H1 (cell line): ENCODE results near the gene KCNJ12. TPM values are rescaled to one million over a fixed set of nuclear protein-coding genes. Genes with fewer than 3 reads are reported as not detected.

Source experiments
- CTCF ChIA-PET: fragments of 300-600 bp; sonication (Branson Sonifier 250); formaldehyde crosslinking; loops from one replicate; lab custom pipeline; 2021; ENCODE audit not compliant: partially characterized antibody; lab: Charles Lee
- POLR2A ChIA-PET: fragments of 300-600 bp; sonication (Branson Sonifier 250); formaldehyde crosslinking; loops from one replicate; lab custom pipeline; 2021; ENCODE audit warnings: inconsistent platforms; ENCODE audit not compliant: partially characterized antibody; lab: Charles Lee
- DNase-seq, 2 experiments: peaks; one replicate each; pipeline versions ENCODE4 v3.0.0 to v3.0.0-alpha.2; 2010 to 2022; ENCODE audit warnings: low spot score in 2 of 2, low read depth in 1 of 2, mixed read lengths in 1 of 2
- FAIRE-seq: peaks from 2 replicates; lab custom pipeline; 2011; peaks lifted over from hg19 to GRCh38; lab: Jason Lieb, UNC
- H2AFZ ChIP-seq: 2 replicates; pipeline ENCODE4 v1.8.1; 2012; ENCODE audit warnings: low read length, inconsistent platforms
- H2AK5ac ChIP-seq: 2 replicates; pipeline ENCODE4 v1.6.1; 2013; ENCODE audit warnings: low read depth, low read length
- H2BK120ac ChIP-seq: replicated peaks from 2 replicates; pipeline ENCODE3; 2013; ENCODE audit warnings: low read depth, low read length, inconsistent platforms
- H2BK12ac ChIP-seq: 2 replicates; pipeline ENCODE4 v1.6.1; 2013; ENCODE audit warnings: low read depth, low read length
- H2BK15ac ChIP-seq: 2 replicates; pipeline ENCODE4 v1.6.1; 2013; ENCODE audit warnings: low read length
- H2BK20ac ChIP-seq: 2 replicates; pipeline ENCODE4 v1.6.1; 2013; ENCODE audit warnings: low read length
- H2BK5ac ChIP-seq: 2 replicates; pipeline ENCODE4 v1.6.1; 2013; ENCODE audit warnings: low read depth, low read length
- H3K14ac ChIP-seq: 2 replicates; pipeline ENCODE4 v1.6.1; 2013; ENCODE audit warnings: inconsistent platforms; ENCODE audit not compliant: insufficient read length
- H3K18ac ChIP-seq: 2 replicates; pipeline ENCODE4 v1.6.1; 2013; ENCODE audit warnings: low read length; ENCODE audit errors: extremely low read depth
- H3K23ac ChIP-seq: 2 replicates; pipeline ENCODE4 v1.6.1; 2013; ENCODE audit warnings: inconsistent platforms; ENCODE audit not compliant: insufficient read length
- H3K23me2 ChIP-seq: 2 replicates; pipeline ENCODE4 v1.6.1; 2013; ENCODE audit warnings: low read depth, low read length
- H3K27ac ChIP-seq: 2 replicates; pipeline ENCODE4 v1.6.1; 2011; ENCODE audit warnings: low read depth, low read length, inconsistent platforms
- H3K27me3 ChIP-seq, 4 experiments: replicated peaks in 1 of 4; 1 replicate in 1 of 4; 2 replicates in 3 of 4; pipeline versions ENCODE4 v1.6.1 to v1.8.1; 2011 to 2013; ENCODE audit warnings: low read length in 3 of 4, mild to moderate bottlenecking in 3 of 4, inconsistent platforms in 2 of 4, mixed read lengths in 2 of 4, moderate library complexity in 1 of 4; ENCODE audit not compliant: control insufficient read depth in 3 of 4, insufficient read depth in 3 of 4; ENCODE audit errors: extremely low read depth in 1 of 4
- H3K36me3 ChIP-seq, 4 experiments: 2 replicates each; pipeline versions ENCODE4 v1.6.1 to v1.8.1; 2011 to 2013; ENCODE audit warnings: mild to moderate bottlenecking in 4 of 4, low read length in 3 of 4, moderate library complexity in 2 of 4, control low read depth in 1 of 4, inconsistent platforms in 1 of 4; ENCODE audit not compliant: insufficient read depth in 4 of 4, control insufficient read depth in 2 of 4
- H3K4ac ChIP-seq: replicated peaks from 2 replicates; pipeline ENCODE3; 2013; ENCODE audit warnings: low read length, low read depth, mixed read lengths, inconsistent platforms; ENCODE audit not compliant: insufficient read length
- H3K4me1 ChIP-seq, 4 experiments: replicated peaks in 1 of 4; 1 replicate in 1 of 4; 2 replicates in 3 of 4; pipeline versions ENCODE4 v1.6.1 to v1.8.1; 2011 to 2013; ENCODE audit warnings: low read length in 3 of 4, inconsistent platforms in 2 of 4, mixed read lengths in 1 of 4; ENCODE audit not compliant: insufficient read depth in 4 of 4, control insufficient read depth in 3 of 4
- H3K4me2 ChIP-seq, 2 experiments: 2 replicates each; pipeline versions ENCODE4 v1.6.1 to v1.8.1; 2011 to 2013; ENCODE audit warnings: low read depth in 2 of 2, low read length in 2 of 2, control low read depth in 1 of 2, inconsistent platforms in 1 of 2, mild to moderate bottlenecking in 1 of 2; ENCODE audit not compliant: insufficient read depth in 1 of 2
- H3K4me3 ChIP-seq, 4 experiments: fragments of 200-600, 300-600 bp in 1 of 4; sonication (generic), shearing (Covaris generic), sonication (Bioruptor Twin) in 1 of 4; 2 replicates each; pipeline versions ENCODE4 v1.5.1 to v1.8.1; 2011 to 2016; ENCODE audit warnings: low read length in 4 of 4, low read depth in 3 of 4, control low read depth in 2 of 4, inconsistent platforms in 2 of 4, mild to moderate bottlenecking in 2 of 4, mixed read lengths in 1 of 4, moderate library complexity in 1 of 4; ENCODE audit not compliant: insufficient read depth in 2 of 4; ENCODE audit errors: extremely low read depth in 1 of 4
- H3K56ac ChIP-seq: replicated peaks from 2 replicates; pipeline ENCODE3; 2013; ENCODE audit warnings: low read depth, mild to moderate bottlenecking, mixed read lengths, low read length, inconsistent platforms; ENCODE audit not compliant: insufficient read length
- H3K79me1 ChIP-seq: 2 replicates; pipeline ENCODE4 v1.6.1; 2013; ENCODE audit warnings: low read depth, low read length, control low read depth
- H3K79me2 ChIP-seq, 2 experiments: 2 replicates each; pipeline versions ENCODE4 v1.6.1 to v1.8.1; 2012 to 2013; ENCODE audit warnings: low read length in 2 of 2, mild to moderate bottlenecking in 2 of 2, inconsistent platforms in 1 of 2; ENCODE audit not compliant: insufficient read depth in 2 of 2, control insufficient read depth in 1 of 2
- H3K9ac ChIP-seq, 4 experiments: replicated peaks in 1 of 4; 1 replicate in 1 of 4; 2 replicates in 3 of 4; pipeline versions ENCODE4 v1.6.1 to v1.8.1; 2011 to 2013; ENCODE audit warnings: low read depth in 3 of 4, low read length in 3 of 4, control low read depth in 2 of 4, mild to moderate bottlenecking in 2 of 4, moderate library complexity in 2 of 4, inconsistent platforms in 1 of 4; ENCODE audit errors: extremely low read depth in 1 of 4
- H3K9me3 ChIP-seq, 2 experiments: 2 replicates each; pipeline versions ENCODE4 v1.6.1 to v1.8.1; 2012 to 2013; ENCODE audit warnings: mild to moderate bottlenecking in 2 of 2, moderate library complexity in 2 of 2, control low read depth in 1 of 2, inconsistent platforms in 1 of 2, low read depth in 1 of 2, low read length in 1 of 2, mixed read lengths in 1 of 2; ENCODE audit not compliant: insufficient read depth in 2 of 2
- H4K20me1 ChIP-seq, 2 experiments: replicated peaks in 1 of 2; 2 replicates each; pipeline versions ENCODE3 to v1.8.1; 2011 to 2013; ENCODE audit warnings: inconsistent platforms in 2 of 2, low read length in 2 of 2, mild to moderate bottlenecking in 1 of 2; ENCODE audit not compliant: insufficient read depth in 2 of 2, control insufficient read depth in 1 of 2
- H4K5ac ChIP-seq: 2 replicates; pipeline ENCODE4 v1.6.1; 2013; ENCODE audit warnings: low read length, low read depth, mixed read lengths, inconsistent platforms; ENCODE audit not compliant: insufficient read length
- H4K8ac ChIP-seq: 2 replicates; pipeline ENCODE4 v1.8.0; 2013; ENCODE audit warnings: mild to moderate bottlenecking, moderate library complexity, low read length, inconsistent platforms; ENCODE audit not compliant: insufficient read depth; ENCODE audit errors: extremely low read depth
- H4K91ac ChIP-seq: replicated peaks from 2 replicates; pipeline ENCODE3; 2013; ENCODE audit warnings: low read length, mixed read lengths, inconsistent platforms; ENCODE audit not compliant: insufficient read length
- EGR1 ChIP-seq: IDR thresholded peaks from 2 replicates; pipeline ENCODE4 v1.6.1; 2011; ENCODE audit warnings: low read depth, low read length, borderline replicate concordance
- SUZ12 ChIP-seq: fragments of 200-600 bp; sonication (generic); IDR thresholded peaks from 2 replicates; pipeline ENCODE4 v1.6.1; 2012; ENCODE audit warnings: mild to moderate bottlenecking, inconsistent platforms, low read length, moderate library complexity, mixed read lengths
- WGBS, 2 experiments: shearing (Covaris generic) in 1 of 2; methylation state at CpG; one replicate each; pipeline versions ENCODE4 v1.1.6 to v1.1.7; 2013 to 2015; ENCODE audit warnings: low lambda C conversion rate in 2 of 2, mixed read lengths in 2 of 2, inconsistent platforms in 1 of 2, low coverage in 1 of 2, missing lambda C conversion rate in 1 of 2; ENCODE audit not compliant: insufficient replicate concordance in 2 of 2, insufficient coverage in 1 of 2, insufficient read length in 1 of 2; ENCODE audit errors: extremely low coverage in 1 of 2, missing lambda C conversion rate in 1 of 2; 5-methylcytosine and 5-hydroxymethylcytosine counted together
- polyA plus RNA-seq, 7 experiments: library from polyadenylated mRNA; depleted of rRNA in 3 of 7; stranded (reverse) in 5 of 7; unstranded in 2 of 7; fragments of >200 nt in 5 of 7; fragments of 200-250 nt in 2 of 7; gene quantifications; 1 replicate in 5 of 7; 2 replicates in 1 of 7; 4 replicates in 1 of 7; pipeline versions ENCODE4 v1.2.1 to v1.2.3, GENCODE V29; 2011 to 2013; ENCODE audit warnings: missing spikeins in 2 of 7, mixed read lengths in 2 of 7
- total RNA-seq: library from RNA; stranded (reverse); fragmentation: NEBNext Ultra II Directional; extraction: Animal tissue kit (Norgen Biotek cat#: 25700); gene quantifications from 2 replicates; pipeline ENCODE4 v1.2.1, GENCODE V29; 2021

The KCNJ12 gene
- total and polyA plus RNA-seq, 2 of the 8 experiments (the other 6 are each of a cell fraction or from before 2014, with no cell fraction given) = 1.2 to 1.5 TPM

- no peak overlapping the region for H3K27ac ChIP-seq
- H3K23ac ChIP-seq = no peak overlapping the region
- H2BK12ac ChIP-seq = no peak overlapping the region
- no peaks in the 10 kb centered on the region for H4K20me1 ChIP-seq
- FAIRE-seq = peak; percentile 19
- no peaks in the 10 kb centered on the region for H3K9me3 ChIP-seq
- H3K79me2 ChIP-seq = no peaks in the 10 kb centered on the region
- peak overlapping the region; percentile 72 to 96 for H3K4me2 ChIP-seq
- H3K18ac ChIP-seq = peak overlapping the region; percentile 32
- no peak overlapping the region for H3K14ac ChIP-seq
- peak overlapping the region; percentile 40 for H4K91ac ChIP-seq
- peak overlapping the region in 2 of 4 experiments; percentile 52 to 59; a peak in 5 of 8 replicates for H3K4me3 ChIP-seq
- no peak overlapping the region for H2AK5ac ChIP-seq
- H3K36me3 ChIP-seq = no peaks in the 10 kb centered on the region
- ChIA-PET CTCF (interaction anchor here (1.0 to 1.5 kb wide), 2 partner anchors 47 to 48 kb away, joined by 3 to 5 read pairs; no protein-coding TSS in a partner anchor), POLR2A (no interaction called here)
- peaks cover 3% of the 10 kb centered on the region; the same call in 1 of the 2 replicates for H3K23me2 ChIP-seq
- no peak overlapping the region for H2BK15ac ChIP-seq
- H3K27me3 ChIP-seq = peaks cover 0 to 24% (median 14%) of the 10 kb centered on the region in 4 experiments; a peak in 5 of 7 replicates
- H2AFZ ChIP-seq = peak overlapping the region; percentile 80
- WGBS, 2 experiments = 40% methylated on average over 12 of the region's 12 CpGs; no CpG with 5 or more reads in 1 of the 2 experiments
- TF ChIP-seq EGR1 (no peak), SUZ12 (0 out of 2 replicates have a peak, but pooled peaks have one; percentile 19)
- no peak overlapping the region for H3K4ac ChIP-seq
- peaks cover 0 to 14% (median 2%) of the 10 kb centered on the region in 4 experiments; a peak in 3 of 7 replicates for H3K4me1 ChIP-seq
- H2BK5ac ChIP-seq = no peak overlapping the region
- 0 out of 2 replicates have a peak overlapping the region, but pooled peaks have one; percentile 32 for H2BK20ac ChIP-seq
- peak overlapping the region; percentile 64 for H3K56ac ChIP-seq
- H3K9ac ChIP-seq = no peak overlapping the region
- no peaks in the 10 kb centered on the region for H3K79me1 ChIP-seq
- DNase-seq = peak in 1 of 2 experiments; percentile 57
- H4K8ac ChIP-seq = no peak overlapping the region
- peak overlapping the region; percentile 23 for H4K5ac ChIP-seq
- H2BK120ac ChIP-seq = no peak overlapping the region
Observed at GRCh38 chr17:21464611-21465021, 88.5 kb downstream of the KCNJ12 start.
